Fibroblast of lung (primary cell): ENCODE results near the gene KIF6.

Experiments used
- EZH2 ChIP-seq: IDR thresholded peaks from 2 replicates; pipeline ENCODE4 v1.5.1; 2012; ENCODE audit warnings: low read length, control low read depth, mild to moderate bottlenecking; ENCODE audit errors: missing control alignments
- TF ChIP-seq, protein P1 (sequence below), 2 donors: IDR thresholded peaks in 1 of 2; conservative IDR thresholded peaks in 1 of 2; 1 replicate in 1 of 2; 2 replicates in 1 of 2; pipeline ENCODE4 v1.5.1; 2011 to 2012; ENCODE audit warnings: low read length in 2 of 2, control low read depth in 1 of 2, inconsistent platforms in 1 of 2, low read depth in 1 of 2, mild to moderate bottlenecking in 1 of 2

DNA sequence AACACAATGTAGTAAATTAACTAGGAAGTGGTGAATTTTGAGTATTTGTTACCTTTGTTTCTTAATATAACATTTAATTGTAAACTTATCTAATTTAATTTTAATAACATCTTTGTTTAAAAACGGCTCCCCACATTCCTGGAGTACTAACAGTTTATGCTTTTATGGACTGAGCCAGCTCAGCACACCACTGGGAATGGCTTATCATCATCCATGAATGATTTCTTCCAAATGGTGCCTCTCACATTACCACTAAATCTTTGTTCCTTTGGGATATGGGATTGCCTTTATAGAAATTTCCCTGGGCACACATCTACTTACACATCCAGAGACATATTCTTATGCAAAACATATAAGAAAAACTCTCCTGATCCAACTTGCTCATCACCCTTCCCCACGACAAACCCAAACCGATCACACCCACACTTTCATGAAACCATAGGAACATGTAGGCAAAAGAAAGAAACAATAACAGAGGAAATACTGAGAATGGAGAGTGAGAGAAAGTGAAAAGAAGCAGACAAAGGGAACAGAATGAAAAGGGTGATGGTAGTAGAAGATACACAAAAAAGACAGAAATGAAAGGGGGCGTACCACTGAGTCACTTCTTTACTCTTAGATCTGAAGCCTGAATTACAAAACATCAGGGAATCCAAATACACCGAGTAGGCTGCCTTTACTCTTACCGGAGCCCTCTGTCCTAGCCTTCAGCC, 344.2 kb downstream of the KIF6 start:
- TF ChIP-seq, protein P1, sequence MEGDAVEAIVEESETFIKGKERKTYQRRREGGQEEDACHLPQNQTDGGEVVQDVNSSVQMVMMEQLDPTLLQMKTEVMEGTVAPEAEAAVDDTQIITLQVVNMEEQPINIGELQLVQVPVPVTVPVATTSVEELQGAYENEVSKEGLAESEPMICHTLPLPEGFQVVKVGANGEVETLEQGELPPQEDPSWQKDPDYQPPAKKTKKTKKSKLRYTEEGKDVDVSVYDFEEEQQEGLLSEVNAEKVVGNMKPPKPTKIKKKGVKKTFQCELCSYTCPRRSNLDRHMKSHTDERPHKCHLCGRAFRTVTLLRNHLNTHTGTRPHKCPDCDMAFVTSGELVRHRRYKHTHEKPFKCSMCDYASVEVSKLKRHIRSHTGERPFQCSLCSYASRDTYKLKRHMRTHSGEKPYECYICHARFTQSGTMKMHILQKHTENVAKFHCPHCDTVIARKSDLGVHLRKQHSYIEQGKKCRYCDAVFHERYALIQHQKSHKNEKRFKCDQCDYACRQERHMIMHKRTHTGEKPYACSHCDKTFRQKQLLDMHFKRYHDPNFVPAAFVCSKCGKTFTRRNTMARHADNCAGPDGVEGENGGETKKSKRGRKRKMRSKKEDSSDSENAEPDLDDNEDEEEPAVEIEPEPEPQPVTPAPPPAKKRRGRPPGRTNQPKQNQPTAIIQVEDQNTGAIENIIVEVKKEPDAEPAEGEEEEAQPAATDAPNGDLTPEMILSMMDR (conservative IDR thresholded peaks at IDR 0.05 in 1 of 2, IDR thresholded peaks at IDR 0.05 in 1 of 2; ENCODE audit: low read depth in 1 of 2, low read length in 2 of 2): no peak
- TF ChIP-seq EZH2: no peak
